ENCODE results near the gene PRUNE2.

The PRUNE2 gene

GRCh38 chr9:76592091-76592973, 313.6 kb downstream of the PRUNE2 start:
- Histone ChIP-seq H3K36me3 (ENCODE audit: low read length) (no peaks in the 10 kb centered on the region), H3K9me3 (ENCODE audit: insufficient read depth, low read length) (no peaks in the 10 kb centered on the region), H3K9ac (ENCODE audit: low read length) (no peak overlapping the region), H3K27me3 (ENCODE audit: low read length) (no peaks in the 10 kb centered on the region), H3K4me2 (ENCODE audit: low read depth, low read length, poor library complexity, severe bottlenecking) (no peak overlapping the region), H3K27ac (ENCODE audit: low read depth, low read length) (no peak overlapping the region), H2AFZ (ENCODE audit: low read depth, low read length, severe bottlenecking) (no peak overlapping the region), H3F3A (ENCODE audit: insufficient read depth) (no peaks in the 10 kb centered on the region), H3K9me2 (replicated peaks; ENCODE audit: insufficient read depth, low read length) (no peaks in the 10 kb centered on the region), H3K79me2 (ENCODE audit: insufficient read depth, low read length) (no peaks in the 10 kb centered on the region), H4K20me1 (ENCODE audit: low read depth, low read length) (no peaks in the 10 kb centered on the region), H3K4me3 (ENCODE audit: insufficient read depth, low read length, poor library complexity, severe bottlenecking) (no peak overlapping the region)
- TF ChIP-seq EZH2phosphoT487 (conservative IDR thresholded peaks at IDR 0.05; ENCODE audit: low read length) (no peak), CTCF (IDR thresholded peaks at IDR 0.05; ENCODE audit: insufficient read depth, low read length, poor library complexity, severe bottlenecking) (no peak)

- H3K4me3 ChIP-seq (ENCODE audit: insufficient read depth, low read length, poor library complexity, severe bottlenecking), result no peak overlapping the region
- no peak overlapping the region for H2AFZ ChIP-seq (ENCODE audit: low read depth, low read length, severe bottlenecking)
Observed at GRCh38 chr9:76591256-76591950, 314.5 kb downstream of the PRUNE2 start.

GRCh38 chr9:76588316-76588715, 317.6 kb downstream of the PRUNE2 start:
- Histone ChIP-seq H3K4me3 (ENCODE audit: insufficient read depth, low read length, poor library complexity, severe bottlenecking) (no peak overlapping the region), H3F3A (ENCODE audit: insufficient read depth) (no peaks in the 10 kb centered on the region), H3K36me3 (ENCODE audit: low read length) (no peaks in the 10 kb centered on the region), H3K27ac (ENCODE audit: low read depth, low read length) (no peak overlapping the region), H3K9me3 (ENCODE audit: insufficient read depth, low read length) (no peaks in the 10 kb centered on the region), H3K9me2 (replicated peaks; ENCODE audit: insufficient read depth, low read length) (no peaks in the 10 kb centered on the region), H4K20me1 (ENCODE audit: low read depth, low read length) (no peaks in the 10 kb centered on the region), H3K79me2 (ENCODE audit: insufficient read depth, low read length) (no peaks in the 10 kb centered on the region), H3K9ac (ENCODE audit: low read length) (no peak overlapping the region), H3K4me2 (ENCODE audit: low read depth, low read length, poor library complexity, severe bottlenecking) (no peak overlapping the region), H2AFZ (ENCODE audit: low read depth, low read length, severe bottlenecking) (no peak overlapping the region), H3K27me3 (ENCODE audit: low read length) (no peaks in the 10 kb centered on the region)
- TF ChIP-seq EZH2phosphoT487 (conservative IDR thresholded peaks at IDR 0.05; ENCODE audit: low read length) (no peak), CTCF (IDR thresholded peaks at IDR 0.05; ENCODE audit: insufficient read depth, low read length, poor library complexity, severe bottlenecking) (no peak)

More at GRCh38 chr9:76591256-76591950, 314.5 kb downstream of the PRUNE2 start:
- H3K79me2 ChIP-seq (ENCODE audit: insufficient read depth, low read length), result no peaks in the 10 kb centered on the region
- H3K36me3 ChIP-seq (ENCODE audit: low read length), result no peaks in the 10 kb centered on the region
- TF ChIP-seq EZH2phosphoT487 (conservative IDR thresholded peaks at IDR 0.05; ENCODE audit: low read length) (no peak), CTCF (IDR thresholded peaks at IDR 0.05; ENCODE audit: insufficient read depth, low read length, poor library complexity, severe bottlenecking) (no peak)
- H3K9ac ChIP-seq (ENCODE audit: low read length), result no peak overlapping the region
- no peaks in the 10 kb centered on the region for H3K27me3 ChIP-seq (ENCODE audit: low read length)
- H4K20me1 ChIP-seq (ENCODE audit: low read depth, low read length), result no peaks in the 10 kb centered on the region
- H3K9me3 ChIP-seq (ENCODE audit: insufficient read depth, low read length), result no peaks in the 10 kb centered on the region
- H3K4me2 ChIP-seq (ENCODE audit: low read depth, low read length, poor library complexity, severe bottlenecking), result no peak overlapping the region
- H3F3A ChIP-seq (ENCODE audit: insufficient read depth), result no peaks in the 10 kb centered on the region
- no peaks in the 10 kb centered on the region for H3K9me2 ChIP-seq (replicated peaks; ENCODE audit: insufficient read depth, low read length)
- H3K27ac ChIP-seq (ENCODE audit: low read depth, low read length), result no peak overlapping the region
